BE2C (cell line): ENCODE results near the gene FAM180A.

Experiments
- DNase-seq: peaks from one replicate; pipeline ENCODE4 v3.0.0-alpha.2; 2020
- H3K27me3 ChIP-seq: fragments of 250-450 bp; sonication (Bioruptor Pico); 2 replicates; pipeline ENCODE4 v1.5.1; 2020; ENCODE audit warnings: mild to moderate bottlenecking
- H3K36me3 ChIP-seq: fragments of 250-450 bp; sonication (Bioruptor Pico); 2 replicates; pipeline ENCODE4 v1.5.1; 2020; ENCODE audit warnings: mild to moderate bottlenecking
- H3K4me1 ChIP-seq: fragments of 250-450 bp; sonication (Bioruptor Pico); 2 replicates; pipeline ENCODE4 v1.5.1; 2020
- H3K4me3 ChIP-seq: 2 replicates; pipeline ENCODE4 v1.5.1; 2011; ENCODE audit warnings: low read depth, low read length
- H3K9me3 ChIP-seq: fragments of 250-450 bp; sonication (Bioruptor Pico); 2 replicates; pipeline ENCODE4 v1.5.1; 2020
- TF ChIP-seq, protein P1 (sequence below): IDR thresholded peaks from 2 replicates; pipeline ENCODE4 v1.5.1; 2012; ENCODE audit warnings: mild to moderate bottlenecking, low read depth, low read length

FAM180A gene

DNA sequence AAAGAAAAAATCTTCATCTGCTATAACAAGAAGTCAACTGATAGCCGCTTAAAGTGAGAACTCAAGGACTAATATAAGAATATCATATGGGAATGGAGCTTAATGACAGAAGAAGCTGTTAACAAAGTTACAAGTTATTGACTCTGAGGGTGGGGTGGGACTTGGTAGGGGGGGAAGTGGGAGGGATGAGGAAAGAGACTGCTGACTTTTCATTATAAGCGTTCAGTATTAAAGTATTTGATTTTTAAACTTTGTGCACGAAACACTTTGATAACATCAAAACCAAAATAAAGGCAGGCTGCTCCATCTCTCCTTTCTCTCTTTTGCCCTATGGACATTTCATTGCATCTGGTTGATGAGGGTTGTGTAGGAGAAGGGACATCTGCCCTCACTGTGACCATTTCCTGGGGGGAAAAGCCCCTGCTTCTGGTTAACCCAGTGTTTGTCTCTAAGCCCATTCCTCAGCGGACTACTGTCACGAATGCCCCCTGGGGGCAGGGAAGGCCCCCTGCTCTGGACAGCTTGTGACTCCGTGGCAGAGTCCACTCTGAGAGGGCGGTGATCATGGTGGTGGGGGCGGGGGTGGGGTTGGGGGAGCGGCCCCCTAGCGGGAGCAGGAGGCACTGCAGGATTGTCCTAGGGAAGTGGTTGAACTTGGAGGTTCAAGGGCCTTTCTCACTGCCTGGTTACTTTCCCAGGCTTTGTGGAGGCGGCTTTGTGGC is 38.0 kb downstream of the FAM180A start:
- no peak overlapping the region for H3K4me3 ChIP-seq
- no peaks in the 10 kb centered on the region for H3K36me3 ChIP-seq
- TF ChIP-seq, protein P1, sequence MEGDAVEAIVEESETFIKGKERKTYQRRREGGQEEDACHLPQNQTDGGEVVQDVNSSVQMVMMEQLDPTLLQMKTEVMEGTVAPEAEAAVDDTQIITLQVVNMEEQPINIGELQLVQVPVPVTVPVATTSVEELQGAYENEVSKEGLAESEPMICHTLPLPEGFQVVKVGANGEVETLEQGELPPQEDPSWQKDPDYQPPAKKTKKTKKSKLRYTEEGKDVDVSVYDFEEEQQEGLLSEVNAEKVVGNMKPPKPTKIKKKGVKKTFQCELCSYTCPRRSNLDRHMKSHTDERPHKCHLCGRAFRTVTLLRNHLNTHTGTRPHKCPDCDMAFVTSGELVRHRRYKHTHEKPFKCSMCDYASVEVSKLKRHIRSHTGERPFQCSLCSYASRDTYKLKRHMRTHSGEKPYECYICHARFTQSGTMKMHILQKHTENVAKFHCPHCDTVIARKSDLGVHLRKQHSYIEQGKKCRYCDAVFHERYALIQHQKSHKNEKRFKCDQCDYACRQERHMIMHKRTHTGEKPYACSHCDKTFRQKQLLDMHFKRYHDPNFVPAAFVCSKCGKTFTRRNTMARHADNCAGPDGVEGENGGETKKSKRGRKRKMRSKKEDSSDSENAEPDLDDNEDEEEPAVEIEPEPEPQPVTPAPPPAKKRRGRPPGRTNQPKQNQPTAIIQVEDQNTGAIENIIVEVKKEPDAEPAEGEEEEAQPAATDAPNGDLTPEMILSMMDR, result peak; percentile 52
- H3K27me3 ChIP-seq, result no peaks in the 10 kb centered on the region
- no peaks in the 10 kb centered on the region for H3K9me3 ChIP-seq
- no peak for DNase-seq
- no peaks in the 10 kb centered on the region; the same call in 1 of the 2 replicates for H3K4me1 ChIP-seq

DNA sequence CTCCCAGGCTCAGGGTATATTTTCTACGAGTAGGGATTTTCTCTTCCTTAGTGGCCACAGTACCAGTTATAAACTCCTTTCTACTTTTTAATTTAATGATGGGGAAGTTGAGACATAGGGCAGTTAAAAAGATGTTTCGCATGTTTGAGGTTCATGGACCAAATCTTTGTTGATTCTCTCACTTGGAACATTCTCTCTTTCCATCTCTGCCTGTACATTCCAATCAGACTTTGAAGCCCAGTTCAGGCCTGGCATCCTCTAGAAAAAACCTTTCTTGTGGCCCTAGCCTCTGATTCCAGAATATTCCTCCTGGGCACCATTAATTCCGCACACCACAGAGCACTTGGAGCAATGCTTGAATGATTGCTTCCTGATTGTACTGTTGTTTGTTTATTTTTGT is 39.1 kb downstream of the FAM180A start:
- no peak overlapping the region for H3K4me3 ChIP-seq
- H3K9me3 ChIP-seq, result no peaks in the 10 kb centered on the region
- H3K4me1 ChIP-seq, result no peaks in the 10 kb centered on the region; the same call in 1 of the 2 replicates
- H3K36me3 ChIP-seq, result no peaks in the 10 kb centered on the region
- DNase-seq, result no peak
- TF ChIP-seq, protein P1, result no peak
- no peaks in the 10 kb centered on the region for H3K27me3 ChIP-seq

DNA sequence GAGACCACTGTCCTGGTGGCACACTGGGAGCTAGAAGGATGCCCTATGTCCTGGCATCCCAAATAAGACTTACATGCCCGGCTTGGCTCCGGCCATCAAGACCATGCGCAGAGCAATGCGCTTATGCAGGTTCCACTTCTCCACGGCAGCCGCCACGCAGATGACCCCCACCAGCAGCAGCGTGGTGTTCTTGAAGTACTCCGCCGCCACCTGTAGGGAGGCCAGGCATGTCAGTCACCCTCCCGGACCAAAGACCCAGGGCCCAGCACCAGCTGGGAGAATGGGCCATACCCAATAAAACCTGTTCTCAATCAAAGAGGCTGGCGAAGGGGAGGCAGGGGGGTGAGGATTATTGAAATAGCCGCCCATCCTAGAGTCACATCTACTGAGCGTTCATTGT is 40.6 kb downstream of the FAM180A start:
- no peak overlapping the region for H3K4me3 ChIP-seq
- no peaks in the 10 kb centered on the region for H3K27me3 ChIP-seq
- no peaks in the 10 kb centered on the region for H3K9me3 ChIP-seq
- TF ChIP-seq, protein P1, result 0 out of 2 replicates have a peak, but pooled peaks have one; percentile 15
- no peak for DNase-seq
- H3K36me3 ChIP-seq, result no peaks in the 10 kb centered on the region
- H3K4me1 ChIP-seq, result no peaks in the 10 kb centered on the region; the same call in 1 of the 2 replicates

DNA sequence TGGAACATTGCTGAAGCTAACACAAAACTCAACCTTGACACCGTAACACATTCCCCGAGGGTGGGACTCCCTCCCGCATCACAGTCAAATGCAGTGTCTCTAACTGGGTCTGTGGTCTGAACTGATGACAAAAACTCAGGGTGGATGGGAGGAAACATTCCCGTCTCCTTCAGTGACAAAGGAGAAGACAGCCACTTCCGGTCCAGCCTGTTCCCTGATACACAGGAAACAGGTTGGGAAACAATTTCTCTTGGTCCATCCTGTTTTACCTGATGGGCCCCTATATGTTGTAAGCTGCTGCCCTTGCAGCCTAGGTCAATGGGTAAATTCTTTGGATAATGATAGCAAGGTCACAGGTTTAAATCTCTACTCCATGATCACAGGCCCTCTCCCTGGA is 41.0 kb downstream of the FAM180A start:
- Histone ChIP-seq H3K4me3 (no peak overlapping the region), H3K4me1 (no peaks in the 10 kb centered on the region; the same call in 1 of the 2 replicates), H3K27me3 (no peaks in the 10 kb centered on the region), H3K9me3 (no peaks in the 10 kb centered on the region), H3K36me3 (no peaks in the 10 kb centered on the region)
- DNase-seq, result no peak
- TF ChIP-seq, protein P1, result no peak

DNA sequence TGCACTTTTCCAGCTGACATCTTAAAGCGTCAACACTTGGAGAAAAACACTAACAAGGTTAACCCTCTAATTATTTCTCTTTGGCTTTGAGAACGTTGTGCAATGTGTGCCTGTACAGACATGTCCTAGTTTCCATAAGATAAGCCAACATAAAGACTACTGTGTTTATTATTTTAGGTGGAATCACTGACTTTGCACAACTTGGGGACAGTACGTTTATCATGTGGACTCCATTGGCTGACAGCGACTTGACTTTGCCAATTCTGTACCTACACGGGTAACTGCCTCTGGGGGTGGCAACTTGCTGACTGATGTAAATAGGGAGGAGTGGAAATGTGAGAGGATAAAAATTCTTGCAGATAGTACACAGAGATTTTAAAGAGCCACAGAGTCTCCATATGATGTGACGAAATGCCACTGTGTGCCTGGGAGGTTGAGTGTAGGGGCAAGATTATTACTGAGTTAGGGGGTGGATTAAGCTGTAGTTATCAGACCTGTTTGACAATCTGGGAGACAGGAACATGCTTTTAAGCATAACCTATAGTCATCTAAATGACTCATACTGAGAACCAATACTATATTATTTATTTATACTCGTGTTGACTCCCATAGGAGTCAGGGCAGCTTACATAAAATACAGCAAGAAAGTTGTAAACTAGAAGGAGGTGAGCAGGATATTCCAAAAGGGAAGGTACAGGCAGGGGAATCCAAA is 41.6 kb downstream of the FAM180A start:
- H3K9me3 ChIP-seq, result no peaks in the 10 kb centered on the region
- H3K27me3 ChIP-seq, result no peaks in the 10 kb centered on the region
- TF ChIP-seq, protein P1, result no peak
- H3K36me3 ChIP-seq, result no peaks in the 10 kb centered on the region
- no peak overlapping the region for H3K4me3 ChIP-seq
- DNase-seq, result no peak
- no peaks in the 10 kb centered on the region for H3K4me1 ChIP-seq
